ENCODE measurements around the gene WWP2. TPM values are rescaled to one million over a fixed set of nuclear protein-coding genes. Genes with fewer than 3 reads are reported as not detected.

The WWP2 gene
- total RNA-seq (100 to 1,000 TPM; 135 to 144 TPM), polyA plus RNA-seq (100 to 1,000 TPM in 1 of 2 donors, 10 to 100 TPM in 1; 59.0 to 141 TPM)
- long read RNA-seq, donor 1, transcript WWP2-213 (14 exons, 3,672 nt): major isoform, 14 of 128 reads
- long read RNA-seq, donor 1, partial matches to known transcripts: 69 of 128 reads
- long read RNA-seq, donor 1, other reads (novel, unspliced or antisense): 45 of 128 reads
- long read RNA-seq, donor 2, full-length matches to known transcripts: 14 of 66 reads
- long read RNA-seq, donor 2, partial matches to known transcripts: 24 of 66 reads
- long read RNA-seq, donor 2, other reads (novel, unspliced or antisense): 28 of 66 reads

DNA sequence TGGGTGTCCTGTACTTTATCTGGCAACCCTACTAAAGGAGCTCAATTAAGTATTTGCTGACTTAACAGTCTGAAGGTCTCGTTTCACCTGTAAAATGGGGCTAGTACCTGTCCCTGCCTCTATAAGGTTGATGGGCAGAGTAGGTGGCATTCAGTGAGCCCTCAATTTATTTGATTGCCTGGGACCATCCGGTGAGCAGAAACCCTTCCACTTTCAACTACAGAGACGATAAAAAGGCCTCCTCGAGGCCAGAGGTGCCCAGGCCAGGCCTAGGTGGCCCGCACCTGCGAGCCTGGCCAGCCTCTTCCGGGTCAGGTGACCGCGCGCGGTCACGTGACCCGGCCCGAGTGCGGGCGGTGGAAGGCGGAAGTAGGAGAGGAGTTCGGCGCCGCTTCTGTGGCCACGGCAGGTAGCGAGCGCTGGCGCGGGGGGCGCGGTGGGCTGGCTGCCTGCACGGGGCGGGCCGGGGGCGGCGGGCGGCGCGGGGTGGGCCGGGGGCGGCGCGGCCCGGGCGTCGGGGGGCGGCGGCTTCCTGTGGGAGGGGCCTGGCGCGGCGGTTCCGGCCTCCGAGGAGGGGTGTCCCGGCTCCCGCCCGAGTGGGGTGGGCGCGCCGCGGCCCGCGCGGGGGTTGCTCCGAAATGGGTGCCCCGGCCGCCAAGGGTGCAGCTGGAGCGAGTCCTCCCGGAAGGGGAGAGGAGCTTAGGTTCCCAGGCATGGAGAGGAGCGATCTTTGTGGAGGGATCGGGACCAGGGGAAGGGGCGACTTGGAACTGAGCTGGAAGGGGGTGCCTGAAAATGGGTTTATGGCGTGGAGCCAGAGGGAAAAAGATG lies at the start of gene WWP2:
Gene WWP2 (plus strand): TSS at position 350 of the 831 bp plus-strand sequence. CDS start 24,679 bp downstream, outside the sequence.
- H3K27ac ChIP-seq (ENCODE audit: low read depth in 1 of 2, low read length in 2 of 2): peak within 1 kb of the TSS; percentile 87 to 94
- H3K9me3 ChIP-seq (ENCODE audit: control insufficient read depth, low read length): no peaks in the 10 kb centered on the region
- peak within 1 kb of the TSS; percentile 88 to 91 for H3K4me3 ChIP-seq (ENCODE audit: low read length in 2 of 2)
- intact Hi-C loops (cut with DNase I): no loop called here
- H3K4me1 ChIP-seq (ENCODE audit: control insufficient read depth in 1 of 2, insufficient read depth in 2 of 2, low read length in 2 of 2): no peaks in the 10 kb centered on the region
- DNase-seq: peak; percentile 80 to 92
- WGBS, 2 donors: 1% methylated on average over 47 to 68 of the region's 68 CpGs
- no peaks in the 10 kb centered on the region for H3K27me3 ChIP-seq (ENCODE audit: control insufficient read depth in 1 of 2, insufficient read depth in 2 of 2, low read length in 1 of 2)
- peak; percentile 88 for ATAC-seq (ENCODE audit: low FRiP score)
- no peaks in the 10 kb centered on the region for H3K36me3 ChIP-seq (ENCODE audit: control insufficient read depth in 1 of 2, insufficient read depth in 2 of 2, low read length in 1 of 2)

DNA sequence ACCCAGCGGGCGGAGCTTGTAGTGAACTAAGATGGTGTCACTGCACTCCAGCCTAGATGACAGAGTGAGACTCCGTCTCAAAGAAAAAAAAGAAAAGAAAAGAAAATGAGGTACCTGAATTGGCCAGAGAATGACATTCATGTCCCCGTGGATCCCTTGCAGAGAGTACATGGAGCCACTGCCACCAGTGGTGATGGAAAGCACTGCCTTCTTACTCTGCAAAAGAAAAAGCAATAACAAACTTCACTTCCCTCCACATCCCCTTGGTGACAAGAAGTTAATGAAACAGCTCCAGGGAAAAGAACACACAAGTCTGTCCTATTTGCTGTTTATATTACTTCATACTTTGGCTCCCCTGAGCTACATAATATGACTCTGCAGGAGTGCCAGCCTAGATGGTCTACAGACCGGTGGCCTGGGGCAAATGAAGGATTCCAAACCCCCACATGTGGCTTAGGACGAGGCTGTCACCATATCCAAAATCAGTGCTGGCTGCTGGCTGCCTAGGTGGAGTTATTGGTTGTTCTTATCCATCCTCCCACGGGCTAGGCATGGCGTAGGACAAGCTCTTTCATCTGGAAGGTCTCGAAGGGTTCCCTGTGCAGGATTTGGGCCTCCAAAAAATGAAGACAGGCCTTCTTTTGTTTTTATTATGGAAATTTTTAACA lies 49.1 kb upstream of the WWP2 start:
- WGBS, 2 donors: 74 to 76% methylated on average over 9 of the region's 9 CpGs
- ATAC-seq (ENCODE audit: low FRiP score) (no peak), DNase-seq (no peak)
- H3K27me3 ChIP-seq (ENCODE audit: control insufficient read depth in 1 of 2, insufficient read depth in 2 of 2, low read length in 1 of 2): no peaks in the 10 kb centered on the region
- H3K27ac ChIP-seq (ENCODE audit: low read depth in 1 of 2, low read length in 2 of 2): no peak overlapping the region
- intact Hi-C loops (cut with DNase I): no loop called here
- H3K4me1 ChIP-seq (ENCODE audit: control insufficient read depth in 1 of 2, insufficient read depth in 2 of 2, low read length in 2 of 2): no peaks in the 10 kb centered on the region
- H3K9me3 ChIP-seq (ENCODE audit: control insufficient read depth, low read length): no peaks in the 10 kb centered on the region
- H3K36me3 ChIP-seq (ENCODE audit: control insufficient read depth in 1 of 2, insufficient read depth in 2 of 2, low read length in 1 of 2): peaks cover 0 to 3% of the 10 kb centered on the region in 2 donors
- H3K4me3 ChIP-seq (ENCODE audit: low read length in 2 of 2): no peak overlapping the region

DNA sequence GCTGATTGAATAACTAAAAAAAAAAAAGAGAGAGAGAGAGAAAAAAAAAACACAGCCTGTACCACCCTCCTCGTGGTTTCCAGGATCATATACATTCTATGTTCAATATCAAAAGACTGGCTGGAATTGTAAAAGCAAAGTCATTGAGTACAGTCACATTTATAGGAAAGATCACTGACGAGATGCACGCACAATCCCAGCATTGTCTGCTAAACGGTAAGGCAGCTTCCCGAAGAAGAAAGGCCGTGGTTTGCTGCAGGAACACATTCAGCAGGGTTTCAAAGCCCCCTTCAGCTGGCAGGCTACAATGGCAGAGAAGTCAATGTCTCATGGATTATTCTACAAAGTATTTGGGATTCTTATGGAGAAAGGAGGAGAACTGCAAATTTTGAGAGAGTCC lies 45.1 kb upstream of the WWP2 start:
- Histone ChIP-seq H3K4me3 (ENCODE audit: low read length in 2 of 2) (no peak overlapping the region), H3K4me1 (ENCODE audit: control insufficient read depth in 1 of 2, insufficient read depth in 2 of 2, low read length in 2 of 2) (no peaks in the 10 kb centered on the region), H3K27me3 (ENCODE audit: control insufficient read depth in 1 of 2, insufficient read depth in 2 of 2, low read length in 1 of 2) (no peaks in the 10 kb centered on the region), H3K27ac (ENCODE audit: low read depth in 1 of 2, low read length in 2 of 2) (no peak overlapping the region), H3K9me3 (ENCODE audit: control insufficient read depth, low read length) (no peaks in the 10 kb centered on the region), H3K36me3 (ENCODE audit: control insufficient read depth in 1 of 2, insufficient read depth in 2 of 2, low read length in 1 of 2) (peaks cover 0 to 3% of the 10 kb centered on the region in 2 donors)
- intact Hi-C loops (cut with DNase I): no loop called here
- 87 to 89% methylated on average over 6 of the region's 6 CpGs for WGBS, 2 donors
- no peak for DNase-seq
- ATAC-seq (ENCODE audit: low FRiP score): no peak

DNA sequence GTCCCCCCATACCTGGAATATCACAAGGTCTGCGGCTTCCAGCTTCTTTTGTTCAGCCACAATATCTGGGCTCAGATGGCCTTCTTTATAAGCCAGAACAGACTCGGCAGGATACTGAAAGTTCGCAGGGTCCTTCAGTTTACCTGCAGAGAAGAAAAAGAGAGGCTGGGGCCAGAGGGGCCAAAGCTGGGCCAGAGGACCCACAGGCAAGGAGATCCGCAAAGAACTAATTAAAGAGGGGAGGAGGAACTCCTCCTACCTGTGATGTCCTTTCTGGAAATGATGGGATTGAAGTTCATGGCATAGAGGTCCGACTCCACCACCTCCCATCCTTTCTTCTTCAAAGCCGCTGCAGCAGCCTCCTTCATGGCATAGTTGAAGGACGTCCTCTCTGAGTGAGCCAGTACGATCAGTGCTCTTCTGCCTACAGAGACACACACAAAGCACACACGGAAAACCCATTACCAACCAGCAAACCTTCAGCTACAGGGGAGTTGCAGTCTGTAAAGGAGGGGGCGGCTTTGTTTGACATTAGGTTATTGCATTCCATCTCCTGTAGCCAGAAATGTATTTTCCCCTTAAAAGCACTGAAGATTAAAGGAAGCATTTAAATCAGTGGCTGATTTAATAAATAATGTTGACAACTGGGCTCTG lies 43.9 kb upstream of the WWP2 start:
- ATAC-seq (ENCODE audit: low FRiP score) (no peak), DNase-seq (no peak)
- Histone ChIP-seq H3K27me3 (ENCODE audit: control insufficient read depth in 1 of 2, insufficient read depth in 2 of 2, low read length in 1 of 2) (no peaks in the 10 kb centered on the region), H3K9me3 (ENCODE audit: control insufficient read depth, low read length) (no peaks in the 10 kb centered on the region), H3K4me1 (ENCODE audit: control insufficient read depth in 1 of 2, insufficient read depth in 2 of 2, low read length in 2 of 2) (no peaks in the 10 kb centered on the region), H3K36me3 (ENCODE audit: control insufficient read depth in 1 of 2, insufficient read depth in 2 of 2, low read length in 1 of 2) (peaks cover 0 to 3% of the 10 kb centered on the region in 2 donors), H3K4me3 (ENCODE audit: low read length in 2 of 2) (no peak overlapping the region), H3K27ac (ENCODE audit: low read depth in 1 of 2, low read length in 2 of 2) (no peak overlapping the region)
- 85 to 87% methylated on average over 10 of the region's 10 CpGs for WGBS, 2 donors
- intact Hi-C loops (cut with DNase I): no loop called here

DNA sequence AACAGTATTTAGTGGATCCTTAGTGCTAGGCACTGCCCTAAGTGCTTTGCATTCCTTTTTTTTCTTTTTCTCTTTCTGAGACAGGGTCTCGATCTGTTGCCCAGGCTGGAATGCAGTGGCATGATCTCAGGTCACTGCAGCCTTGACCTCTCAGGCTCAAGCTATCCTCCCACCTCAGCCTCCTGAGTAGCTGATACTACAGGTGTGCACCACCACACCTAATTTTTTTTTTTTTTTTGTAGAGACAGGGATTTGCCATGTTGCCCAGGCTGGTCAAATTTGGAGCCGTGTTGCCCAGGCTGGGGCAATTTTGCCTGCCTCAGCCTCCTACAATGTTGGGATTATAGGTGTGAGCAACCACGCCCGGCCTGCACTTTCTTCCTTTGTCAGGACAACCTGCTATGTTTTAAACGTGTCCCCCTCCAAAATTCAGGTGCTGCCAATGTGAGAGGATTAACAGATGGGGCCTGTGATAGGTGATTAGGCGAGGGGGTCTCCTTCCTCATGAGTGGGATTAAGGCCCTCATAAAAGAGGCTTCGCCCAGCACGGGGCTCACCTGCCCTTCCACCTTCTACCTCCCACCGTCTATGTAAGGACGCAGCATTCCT lies 41.2 kb upstream of the WWP2 start:
- Histone ChIP-seq H3K4me1 (ENCODE audit: control insufficient read depth in 1 of 2, insufficient read depth in 2 of 2, low read length in 2 of 2) (no peaks in the 10 kb centered on the region), H3K36me3 (ENCODE audit: control insufficient read depth in 1 of 2, insufficient read depth in 2 of 2, low read length in 1 of 2) (no peaks in the 10 kb centered on the region), H3K4me3 (ENCODE audit: low read length in 2 of 2) (no peak overlapping the region), H3K27me3 (ENCODE audit: control insufficient read depth in 1 of 2, insufficient read depth in 2 of 2, low read length in 1 of 2) (no peaks in the 10 kb centered on the region), H3K27ac (ENCODE audit: low read depth in 1 of 2, low read length in 2 of 2) (no peak overlapping the region), H3K9me3 (ENCODE audit: control insufficient read depth, low read length) (no peaks in the 10 kb centered on the region)
- DNase-seq: peak in 1 of 2 donors; percentile 25
- no peak for ATAC-seq (ENCODE audit: low FRiP score)
- intact Hi-C loops (cut with DNase I): no loop called here
- WGBS, 2 donors: 94% methylated on average over 10 of the region's 10 CpGs

DNA sequence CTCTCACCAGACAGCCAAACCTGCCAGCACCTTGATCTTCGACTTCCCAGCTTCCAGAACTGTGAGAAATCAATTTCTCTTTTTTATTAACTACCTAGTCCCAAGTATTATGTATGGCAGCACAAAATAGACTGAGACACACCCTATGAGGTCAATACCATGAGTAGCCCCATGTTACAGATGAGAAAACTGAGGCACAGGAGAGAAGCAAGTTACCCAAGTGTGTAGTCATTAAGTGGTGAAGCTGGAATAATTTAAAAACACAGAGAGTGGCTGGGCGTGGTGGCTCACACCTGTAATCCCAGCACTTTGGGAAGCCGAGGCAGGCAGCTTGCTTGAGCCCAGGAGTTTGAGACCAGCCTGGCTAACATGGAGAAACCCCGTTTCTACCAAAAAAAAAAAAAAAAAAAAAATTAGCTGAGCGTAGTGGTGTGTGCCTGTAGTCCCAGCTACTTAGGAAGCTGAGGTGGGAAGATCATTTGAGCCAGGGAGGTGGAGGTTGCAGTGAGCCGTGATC lies 40.6 kb upstream of the WWP2 start:
- DNase-seq: peak in 1 of 2 donors; percentile 13
- Histone ChIP-seq H3K27me3 (ENCODE audit: control insufficient read depth in 1 of 2, insufficient read depth in 2 of 2, low read length in 1 of 2) (no peaks in the 10 kb centered on the region), H3K27ac (ENCODE audit: low read depth in 1 of 2, low read length in 2 of 2) (no peak overlapping the region), H3K36me3 (ENCODE audit: control insufficient read depth in 1 of 2, insufficient read depth in 2 of 2, low read length in 1 of 2) (no peaks in the 10 kb centered on the region), H3K4me1 (ENCODE audit: control insufficient read depth in 1 of 2, insufficient read depth in 2 of 2, low read length in 2 of 2) (no peaks in the 10 kb centered on the region), H3K9me3 (ENCODE audit: control insufficient read depth, low read length) (no peaks in the 10 kb centered on the region), H3K4me3 (ENCODE audit: low read length in 2 of 2) (no peak overlapping the region)
- WGBS, 2 donors: 89 to 93% methylated on average over 6 of the region's 6 CpGs
- intact Hi-C loops (cut with DNase I): no loop called here
- ATAC-seq (ENCODE audit: low FRiP score): no peak

DNA sequence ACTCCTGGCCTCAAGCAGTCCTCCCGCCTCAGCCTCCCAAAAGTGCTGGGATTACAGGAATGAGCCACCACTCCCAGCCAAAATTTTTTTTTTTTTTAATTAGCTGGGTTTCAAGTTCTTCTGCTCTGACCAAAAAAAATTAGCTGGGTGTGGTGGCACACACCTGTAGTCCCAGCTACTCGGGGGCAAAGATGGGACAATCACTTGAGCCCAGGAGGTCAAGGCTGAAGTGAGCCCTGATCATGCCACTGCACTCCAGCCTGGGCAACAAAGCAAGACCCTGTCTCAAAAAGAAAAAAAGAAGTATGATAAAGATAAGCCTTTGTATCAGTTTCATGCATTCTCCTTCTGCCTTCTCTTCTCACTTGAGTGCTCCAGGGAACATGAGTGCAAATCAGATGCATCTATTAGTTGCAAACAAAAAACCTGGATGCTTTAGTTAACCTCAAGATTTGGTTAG lies 37.7 kb upstream of the WWP2 start:
- Histone ChIP-seq H3K36me3 (ENCODE audit: control insufficient read depth in 1 of 2, insufficient read depth in 2 of 2, low read length in 1 of 2) (no peaks in the 10 kb centered on the region), H3K4me3 (ENCODE audit: low read length in 2 of 2) (no peak overlapping the region), H3K4me1 (ENCODE audit: control insufficient read depth in 1 of 2, insufficient read depth in 2 of 2, low read length in 2 of 2) (peaks cover 0 to 3% of the 10 kb centered on the region in 2 donors), H3K27me3 (ENCODE audit: control insufficient read depth in 1 of 2, insufficient read depth in 2 of 2, low read length in 1 of 2) (no peaks in the 10 kb centered on the region), H3K9me3 (ENCODE audit: control insufficient read depth, low read length) (no peaks in the 10 kb centered on the region), H3K27ac (ENCODE audit: low read depth in 1 of 2, low read length in 2 of 2) (no peak overlapping the region)
- intact Hi-C loops (cut with DNase I): no loop called here
- DNase-seq (peak in 1 of 2 donors; percentile 9), ATAC-seq (ENCODE audit: low FRiP score) (no peak)
- 95 to 97% methylated on average over 2 of the region's 2 CpGs for whole genome bisulfite sequencing, 2 donors

All from aorta (tissue), 5 donors.